K562 (cell line): Measurements from ENCODE around the gene PFKFB2. TPM values are rescaled to one million over a fixed set of nuclear protein-coding genes. Genes with fewer than 3 reads are reported as not detected.
A peak's percentile ranks its signal among the peaks of the same experiment; 100 is the strongest.

Source experiments
- CCNT2 ChIP-seq: IDR thresholded peaks from 2 replicates; pipeline ENCODE4 v1.6.1; 2011; ENCODE audit warnings: borderline replicate concordance, low read depth, mild to moderate bottlenecking, moderate library complexity, mixed read lengths, low read length; ENCODE audit not compliant: insufficient read length; ENCODE audit errors: extremely low read depth
- DPF2 ChIP-seq: fragments of 450-650 bp; IDR thresholded peaks from 2 replicates; pipeline ENCODE4 v1.6.1; 2016
- EP400 ChIP-seq: fragments of 450-650 bp; IDR thresholded peaks from 2 replicates; pipeline ENCODE4 v1.6.1; 2017; ENCODE audit warnings: antibody characterized with exemption, mild to moderate bottlenecking, moderate library complexity
- FOSL1 ChIP-seq: fragments of 200-800 bp; sonication (Bioruptor generic); conservative IDR thresholded peaks from 2 replicates; pipeline ENCODE4 v1.6.1; 2016; ENCODE audit warnings: missing genetic modification characterization, missing compliant biosample characterization
- HCFC1 ChIP-seq: IDR thresholded peaks from 2 replicates; pipeline ENCODE4 v1.6.1; 2012; ENCODE audit warnings: low read depth, low read length, improper control_type of control experiment
- HDAC2 ChIP-seq: fragments of 450-650 bp; IDR thresholded peaks from 2 replicates; pipeline ENCODE4 v1.6.1; 2016; ENCODE audit warnings: mild to moderate bottlenecking
- HLTF ChIP-seq: fragments of 450-650 bp; IDR thresholded peaks from 2 replicates; pipeline ENCODE4 v1.6.1; 2016
- IRF2 ChIP-seq: sonication (generic); formaldehyde crosslinking; IDR thresholded peaks from 2 replicates; pipeline ENCODE4 v1.8.1; 2022; ENCODE audit warnings: mild to moderate bottlenecking, missing genetic modification reagents
- NBN ChIP-seq: fragments of 450-650 bp; IDR thresholded peaks from 2 replicates; pipeline ENCODE4 v1.6.1; 2016; ENCODE audit warnings: low read depth, mild to moderate bottlenecking
- POLR2AphosphoS2 ChIP-seq: IDR thresholded peaks from 2 replicates; pipeline ENCODE4 v1.6.1; 2012; ENCODE audit warnings: low read length, improper control_type of control experiment
- SETDB1 ChIP-seq: IDR thresholded peaks from one replicate; pipeline ENCODE4 v1.6.1; 2012; ENCODE audit warnings: low read length, control low read depth, inconsistent platforms
- SMC3 ChIP-seq: conservative IDR thresholded peaks from 2 replicates; pipeline ENCODE4 v1.6.1; 2011; ENCODE audit warnings: low read depth, low read length, improper control_type of control experiment; ENCODE audit not compliant: insufficient read depth
- ZNF165 ChIP-seq: fragments of 250-450 bp; sonication (Bioruptor Pico); IDR thresholded peaks from 2 replicates; pipeline ENCODE4 v1.4.0; 2020; ENCODE audit warnings: borderline replicate concordance
- ZNF41 ChIP-seq: fragments of 250-450 bp; sonication (Bioruptor Pico); conservative IDR thresholded peaks from 2 replicates; pipeline ENCODE4 v1.4.0; 2020; ENCODE audit warnings: mild to moderate bottlenecking
- polyA plus RNA-seq, 8 experiments: library from polyadenylated mRNA; depleted of rRNA in 4 of 8; stranded (reverse) in 5 of 8; unstranded in 3 of 8; fragments of >200 nt; fragmentation: Nextera tagmentation in 2 of 8; fragmentation: Illumina TruSeq in 1 of 8; extraction: Ambion mirVana in 2 of 8; extraction: Trizol in 1 of 8; gene quantifications; 2 replicates each; pipeline versions ENCODE4 v1.2.1 to v1.2.3, GENCODE V29; 2011 to 2014; ENCODE audit warnings: inconsistent platforms in 1 of 8, missing spikeins in 1 of 8
- total RNA-seq, 7 experiments: library from RNA; depleted of rRNA in 6 of 7; stranded (reverse); fragments of >200 nt in 6 of 7; fragmentation: Illumina TruSeq in 2 of 7; extraction: Trizol in 2 of 7; gene quantifications; 2 replicates each; pipeline versions ENCODE4 v1.2.1 to v1.2.3, GENCODE V29; 2011 to 2021; ENCODE audit warnings: low replicate concordance in 1 of 7
- TF ChIP-seq, protein P1 (sequence below): sonication (generic); formaldehyde crosslinking; IDR thresholded peaks from 2 replicates; pipeline ENCODE4 v1.8.1; 2023; ENCODE audit warnings: mild to moderate bottlenecking, missing genetic modification reagents
- TF ChIP-seq, protein P2 (sequence below): fragments of 450-650 bp; formaldehyde crosslinking; IDR thresholded peaks from 2 replicates; pipeline ENCODE4 v1.4.0; 2022; ENCODE audit warnings: mild to moderate bottlenecking, moderate library complexity
- TF ChIP-seq, protein P3 (sequence below): fragments of 250-450 bp; sonication (Bioruptor Pico); IDR thresholded peaks from 2 replicates; pipeline ENCODE4 v1.4.0; 2020; ENCODE audit warnings: mild to moderate bottlenecking
- TF ChIP-seq, protein P4 (sequence below): conservative IDR thresholded peaks from 2 replicates; pipeline ENCODE4 v1.6.1; 2011; ENCODE audit warnings: low read depth, mild to moderate bottlenecking, low read length; ENCODE audit not compliant: control insufficient read depth
- TF ChIP-seq, protein P5 (sequence below): fragments of 250-450 bp; sonication (Bioruptor Pico); IDR thresholded peaks from 2 replicates; pipeline ENCODE4 v1.5.0; 2021; ENCODE audit warnings: mild to moderate bottlenecking, moderate library complexity

PFKFB2 gene
- total and polyA plus RNA-seq, 9 of the 15 experiments (the other 6 are each of a cell fraction or from before 2014, with no cell fraction given), result 6.9 to 26.0 (median 16.4) TPM

DNA sequence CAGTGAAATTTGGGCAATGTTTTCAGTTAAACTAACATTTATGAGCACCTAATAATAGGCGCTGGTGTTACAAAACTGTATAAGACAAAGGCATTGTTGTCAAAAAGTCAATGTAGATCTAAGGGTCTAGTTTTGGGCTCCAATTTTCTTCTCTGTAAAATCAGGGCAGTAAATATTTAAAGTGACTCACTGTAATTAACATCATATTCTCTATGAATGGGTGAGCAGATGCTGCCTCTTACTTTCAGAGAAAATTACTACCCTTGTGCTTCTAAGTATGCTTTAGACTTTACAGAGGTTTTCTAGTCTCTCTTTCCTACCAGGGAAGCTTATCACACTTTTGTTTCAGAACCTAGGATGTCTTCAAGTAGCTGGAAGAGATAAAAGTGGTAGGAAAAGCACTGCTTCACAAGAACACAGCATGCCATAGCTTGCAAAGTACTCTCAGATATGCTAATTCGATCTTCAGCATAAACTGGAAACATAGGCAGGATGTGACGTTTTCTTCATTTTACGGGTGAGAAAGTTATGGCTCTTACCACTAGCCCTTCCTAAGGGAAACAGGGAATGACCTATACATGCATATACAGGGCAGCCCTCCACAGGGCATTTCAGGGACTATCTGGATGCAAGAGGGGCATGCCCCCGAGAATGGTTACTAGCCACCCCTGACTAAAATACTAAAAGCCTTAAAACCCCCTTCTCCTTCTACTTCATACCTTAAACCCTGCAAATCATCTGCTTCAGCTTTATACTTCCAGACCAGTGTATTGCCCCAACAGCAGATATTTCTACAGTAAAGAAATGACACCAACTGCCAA, 23.2 kb upstream of the PFKFB2 start (continued):
- TF ChIP-seq, protein P1, sequence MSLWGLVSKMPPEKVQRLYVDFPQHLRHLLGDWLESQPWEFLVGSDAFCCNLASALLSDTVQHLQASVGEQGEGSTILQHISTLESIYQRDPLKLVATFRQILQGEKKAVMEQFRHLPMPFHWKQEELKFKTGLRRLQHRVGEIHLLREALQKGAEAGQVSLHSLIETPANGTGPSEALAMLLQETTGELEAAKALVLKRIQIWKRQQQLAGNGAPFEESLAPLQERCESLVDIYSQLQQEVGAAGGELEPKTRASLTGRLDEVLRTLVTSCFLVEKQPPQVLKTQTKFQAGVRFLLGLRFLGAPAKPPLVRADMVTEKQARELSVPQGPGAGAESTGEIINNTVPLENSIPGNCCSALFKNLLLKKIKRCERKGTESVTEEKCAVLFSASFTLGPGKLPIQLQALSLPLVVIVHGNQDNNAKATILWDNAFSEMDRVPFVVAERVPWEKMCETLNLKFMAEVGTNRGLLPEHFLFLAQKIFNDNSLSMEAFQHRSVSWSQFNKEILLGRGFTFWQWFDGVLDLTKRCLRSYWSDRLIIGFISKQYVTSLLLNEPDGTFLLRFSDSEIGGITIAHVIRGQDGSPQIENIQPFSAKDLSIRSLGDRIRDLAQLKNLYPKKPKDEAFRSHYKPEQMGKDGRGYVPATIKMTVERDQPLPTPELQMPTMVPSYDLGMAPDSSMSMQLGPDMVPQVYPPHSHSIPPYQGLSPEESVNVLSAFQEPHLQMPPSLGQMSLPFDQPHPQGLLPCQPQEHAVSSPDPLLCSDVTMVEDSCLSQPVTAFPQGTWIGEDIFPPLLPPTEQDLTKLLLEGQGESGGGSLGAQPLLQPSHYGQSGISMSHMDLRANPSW (CRISPR knock-in tag), result no peak
- no peak for TF ChIP-seq SETDB1
- TF ChIP-seq, protein P2, sequence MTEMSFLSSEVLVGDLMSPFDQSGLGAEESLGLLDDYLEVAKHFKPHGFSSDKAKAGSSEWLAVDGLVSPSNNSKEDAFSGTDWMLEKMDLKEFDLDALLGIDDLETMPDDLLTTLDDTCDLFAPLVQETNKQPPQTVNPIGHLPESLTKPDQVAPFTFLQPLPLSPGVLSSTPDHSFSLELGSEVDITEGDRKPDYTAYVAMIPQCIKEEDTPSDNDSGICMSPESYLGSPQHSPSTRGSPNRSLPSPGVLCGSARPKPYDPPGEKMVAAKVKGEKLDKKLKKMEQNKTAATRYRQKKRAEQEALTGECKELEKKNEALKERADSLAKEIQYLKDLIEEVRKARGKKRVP (CRISPR knock-in tag), result no peak
- TF ChIP-seq NBN, result 0 out of 2 replicates have a peak, but pooled peaks have one; percentile 32
- no peak for TF ChIP-seq HDAC2
- TF ChIP-seq, protein P3, sequence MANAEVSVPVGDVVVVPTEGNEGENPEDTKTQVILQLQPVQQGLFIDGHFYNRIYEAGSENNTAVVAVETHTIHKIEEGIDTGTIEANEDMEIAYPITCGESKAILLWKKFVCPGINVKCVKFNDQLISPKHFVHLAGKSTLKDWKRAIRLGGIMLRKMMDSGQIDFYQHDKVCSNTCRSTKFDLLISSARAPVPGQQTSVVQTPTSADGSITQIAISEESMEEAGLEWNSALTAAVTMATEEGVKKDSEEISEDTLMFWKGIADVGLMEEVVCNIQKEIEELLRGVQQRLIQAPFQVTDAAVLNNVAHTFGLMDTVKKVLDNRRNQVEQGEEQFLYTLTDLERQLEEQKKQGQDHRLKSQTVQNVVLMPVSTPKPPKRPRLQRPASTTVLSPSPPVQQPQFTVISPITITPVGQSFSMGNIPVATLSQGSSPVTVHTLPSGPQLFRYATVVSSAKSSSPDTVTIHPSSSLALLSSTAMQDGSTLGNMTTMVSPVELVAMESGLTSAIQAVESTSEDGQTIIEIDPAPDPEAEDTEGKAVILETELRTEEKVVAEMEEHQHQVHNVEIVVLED, result no peak
- no peak for TF ChIP-seq CCNT2
- no peak for TF ChIP-seq ZNF41 (CRISPR knock-in tag)
- no peak for TF ChIP-seq HLTF
- no peak for TF ChIP-seq DPF2
- TF ChIP-seq ZNF165 (CRISPR knock-in tag), result no peak
- no peak for TF ChIP-seq EP400
- peak; percentile 36; the same call in 1 of the 2 replicates for TF ChIP-seq FOSL1 (tag)
- no peak for TF ChIP-seq HCFC1
- TF ChIP-seq, protein P4, sequence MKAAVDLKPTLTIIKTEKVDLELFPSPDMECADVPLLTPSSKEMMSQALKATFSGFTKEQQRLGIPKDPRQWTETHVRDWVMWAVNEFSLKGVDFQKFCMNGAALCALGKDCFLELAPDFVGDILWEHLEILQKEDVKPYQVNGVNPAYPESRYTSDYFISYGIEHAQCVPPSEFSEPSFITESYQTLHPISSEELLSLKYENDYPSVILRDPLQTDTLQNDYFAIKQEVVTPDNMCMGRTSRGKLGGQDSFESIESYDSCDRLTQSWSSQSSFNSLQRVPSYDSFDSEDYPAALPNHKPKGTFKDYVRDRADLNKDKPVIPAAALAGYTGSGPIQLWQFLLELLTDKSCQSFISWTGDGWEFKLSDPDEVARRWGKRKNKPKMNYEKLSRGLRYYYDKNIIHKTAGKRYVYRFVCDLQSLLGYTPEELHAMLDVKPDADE, result no peak
- TF ChIP-seq, protein P5, sequence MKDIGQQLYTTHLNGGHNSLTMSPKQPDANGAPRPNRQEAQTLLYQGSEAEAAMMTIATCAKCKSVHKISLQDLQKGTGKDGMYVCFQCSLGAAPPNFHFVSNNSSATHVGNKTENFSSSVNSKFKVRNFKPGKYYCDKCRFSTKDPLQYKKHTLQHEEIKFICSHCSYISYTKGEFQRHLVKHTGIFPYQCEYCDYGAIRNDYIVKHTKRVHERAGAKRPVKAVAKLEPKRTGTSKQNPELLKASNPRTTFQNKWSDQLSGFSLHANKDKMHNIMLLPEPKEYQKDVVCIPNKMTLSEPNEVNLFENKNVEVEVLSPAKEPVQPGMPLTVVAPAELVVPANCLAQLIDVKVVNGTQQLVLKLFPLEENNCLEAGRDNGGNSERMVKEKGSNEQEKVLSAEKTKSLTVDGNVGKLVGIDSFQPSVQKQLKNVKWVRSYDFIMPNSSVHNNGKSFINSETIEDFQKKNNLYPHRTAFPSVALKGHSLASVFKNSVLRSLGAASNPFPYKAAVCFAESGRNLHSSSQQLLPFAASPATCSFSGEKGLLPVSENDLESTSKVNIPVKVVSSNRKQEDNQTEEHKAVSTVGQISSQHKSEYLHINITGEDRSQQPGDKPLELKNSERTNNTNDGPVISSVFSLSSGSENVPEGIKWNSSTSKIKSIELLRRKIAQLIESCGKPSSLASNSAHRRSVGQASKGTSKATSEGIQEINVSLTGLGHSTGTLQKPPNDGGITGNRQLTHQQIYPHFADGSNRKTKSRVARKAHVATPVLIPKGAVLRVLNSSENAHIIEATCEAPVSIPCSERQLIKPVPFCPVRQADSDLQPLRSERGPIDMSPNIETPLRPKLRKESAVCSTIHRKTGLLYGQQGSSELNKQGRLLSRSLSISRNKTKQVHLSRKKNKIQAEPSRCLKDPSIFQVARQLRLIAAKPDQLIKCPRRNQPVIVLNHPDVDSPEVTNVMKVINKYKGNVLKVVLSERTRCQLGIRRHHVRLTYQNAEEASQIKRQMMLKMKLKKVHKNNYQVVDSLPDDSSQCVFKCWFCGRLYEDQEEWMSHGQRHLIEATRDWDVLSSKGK, result no peak
- no peak for TF ChIP-seq POLR2AphosphoS2
- TF ChIP-seq IRF2 (CRISPR knock-in tag), result no peak
- TF ChIP-seq SMC3, result no peak
